ENCODE results near the gene CSTF3.

The CSTF3 gene

DNA sequence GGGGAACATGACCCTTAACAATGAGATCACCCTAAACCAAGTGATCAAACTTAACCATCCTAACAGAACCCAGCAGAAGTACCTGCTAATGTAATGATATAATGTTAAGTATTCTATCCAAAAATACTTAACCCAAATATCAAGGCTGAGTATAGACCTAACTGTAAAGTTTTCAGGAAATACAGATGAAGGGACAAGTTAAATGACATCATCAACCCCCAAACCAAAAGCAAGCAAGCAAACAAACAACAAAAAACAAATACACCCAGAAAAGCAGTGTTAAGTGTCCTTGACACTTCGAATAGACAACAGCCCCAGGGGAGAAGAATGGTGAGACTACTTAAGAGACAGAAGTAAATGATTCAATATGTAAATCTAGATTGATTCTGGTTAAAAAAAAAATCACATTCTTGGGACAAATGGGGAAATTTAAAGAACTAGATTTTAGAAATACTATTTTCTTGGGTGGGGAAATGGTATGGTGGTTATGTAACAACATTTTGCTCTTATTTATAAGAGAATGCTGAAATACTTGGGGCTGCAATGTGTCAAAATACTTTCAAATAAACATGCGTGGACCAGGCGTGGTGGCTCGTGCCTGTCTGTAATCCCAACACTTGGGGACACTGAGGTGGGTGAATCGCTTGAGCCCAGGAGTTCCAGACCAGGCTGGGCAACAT lies 2.5 kb downstream of the CSTF3 start:
- Histone ChIP-seq H3K9ac (no peak overlapping the region), H3K4me2 (ENCODE audit: low read length) (no peak overlapping the region), H2AFZ (no peak overlapping the region), H3K27ac (no peak overlapping the region), H3K27me3 (ENCODE audit: control insufficient read depth, insufficient read depth, low read length) (no peaks in the 10 kb centered on the region), H3K36me3 (ENCODE audit: control insufficient read depth, insufficient read depth, low read length) (no peaks in the 10 kb centered on the region), H3K4me3 (ENCODE audit: low read depth, low read length) (no peak overlapping the region), H3K79me2 (peaks cover 21% of the 10 kb centered on the region), H3K9me3 (ENCODE audit: control insufficient read depth, low read length) (no peaks in the 10 kb centered on the region), H3K4me1 (no peaks in the 10 kb centered on the region)
- TF ChIP-seq CTCF (IDR thresholded peaks at IDR 0.05): no peak

GRCh38 chr11:33157103-33158027 lies 3.9 kb downstream of the CSTF3 start:
- no peak overlapping the region for H3K27ac ChIP-seq
- H3K4me1 ChIP-seq: no peaks in the 10 kb centered on the region
- peaks cover 21% of the 10 kb centered on the region for H3K79me2 ChIP-seq
- H3K4me3 ChIP-seq (ENCODE audit: low read depth, low read length): no peak overlapping the region
- TF ChIP-seq CTCF (IDR thresholded peaks at IDR 0.05): no peak
- no peak overlapping the region for H3K4me2 ChIP-seq (ENCODE audit: low read length)
- no peaks in the 10 kb centered on the region for H3K36me3 ChIP-seq (ENCODE audit: control insufficient read depth, insufficient read depth, low read length)
- no peaks in the 10 kb centered on the region for H3K9me3 ChIP-seq (ENCODE audit: control insufficient read depth, low read length)
- no peak overlapping the region for H3K9ac ChIP-seq
- H2AFZ ChIP-seq: no peak overlapping the region
- H3K27me3 ChIP-seq (ENCODE audit: control insufficient read depth, insufficient read depth, low read length): no peaks in the 10 kb centered on the region

DNA sequence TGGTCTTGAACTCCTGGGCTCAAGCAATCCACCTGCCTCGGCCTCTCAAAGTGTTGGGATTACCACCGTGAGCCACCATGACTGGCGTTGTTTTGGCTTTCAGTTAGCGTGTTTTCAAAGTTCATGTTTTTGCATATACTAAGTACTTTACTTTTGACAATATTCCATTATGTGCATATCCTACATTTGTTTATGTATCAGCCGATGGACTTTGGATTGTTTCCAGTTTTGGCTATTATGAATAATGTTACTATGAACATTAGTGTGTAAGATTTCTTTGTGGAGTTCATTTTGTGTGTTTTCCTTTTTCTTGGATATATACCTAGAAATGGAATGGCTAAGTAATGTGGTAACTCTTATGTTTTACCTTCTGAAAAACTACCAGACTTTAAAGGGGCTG lies 9.9 kb downstream of the CSTF3 start:
- Histone ChIP-seq H3K27me3 (ENCODE audit: control insufficient read depth, insufficient read depth, low read length) (no peaks in the 10 kb centered on the region), H3K4me2 (ENCODE audit: low read length) (no peak overlapping the region), H3K79me2 (peaks cover 10% of the 10 kb centered on the region), H3K4me3 (ENCODE audit: low read depth, low read length) (no peak overlapping the region), H3K4me1 (no peaks in the 10 kb centered on the region), H3K9me3 (ENCODE audit: control insufficient read depth, low read length) (no peaks in the 10 kb centered on the region), H3K9ac (no peak overlapping the region), H3K36me3 (ENCODE audit: control insufficient read depth, insufficient read depth, low read length) (no peaks in the 10 kb centered on the region), H2AFZ (no peak overlapping the region), H3K27ac (no peak overlapping the region)
- TF ChIP-seq CTCF (IDR thresholded peaks at IDR 0.05): no peak

GRCh38 chr11:33147559-33147958 lies 13.7 kb downstream of the CSTF3 start:
- no peak overlapping the region for H3K27ac ChIP-seq
- no peak overlapping the region for H3K9ac ChIP-seq
- H2AFZ ChIP-seq: no peak overlapping the region
- H3K9me3 ChIP-seq (ENCODE audit: control insufficient read depth, low read length): no peaks in the 10 kb centered on the region
- no peak overlapping the region for H3K4me2 ChIP-seq (ENCODE audit: low read length)
- no peak for TF ChIP-seq CTCF (IDR thresholded peaks at IDR 0.05)
- H3K4me1 ChIP-seq: no peaks in the 10 kb centered on the region
- H3K79me2 ChIP-seq: peaks cover 6% of the 10 kb centered on the region
- H3K36me3 ChIP-seq (ENCODE audit: control insufficient read depth, insufficient read depth, low read length): no peaks in the 10 kb centered on the region
- H3K27me3 ChIP-seq (ENCODE audit: control insufficient read depth, insufficient read depth, low read length): no peaks in the 10 kb centered on the region
- H3K4me3 ChIP-seq (ENCODE audit: low read depth, low read length): no peak overlapping the region

Data from parathyroid adenoma (tissue), 2 donors.